HG03175 (cell line): Measurements from ENCODE around the gene ZBTB16.

Experiments
- ATAC-seq: cut with Tn5 transposase; IDR thresholded peaks from one replicate; pipeline ENCODE4 v1.9.1; 2021; ENCODE audit warnings: mild to moderate bottlenecking, moderate library complexity; ENCODE audit not compliant: unreplicated experiment

The ZBTB16 gene

GRCh38 chr11:114147375-114148012 lies 88.0 kb downstream of the ZBTB16 start:
- no peak for ATAC-seq

GRCh38 chr11:114148013-114148382 lies 88.5 kb downstream of the ZBTB16 start:
- no peak for ATAC-seq

GRCh38 chr11:114149689-114150407 lies 90.3 kb downstream of the ZBTB16 start:
- no peak for ATAC-seq

- no peak for ATAC-seq
Observed at GRCh38 chr11:114150671-114151070, 91.2 kb downstream of the ZBTB16 start.

GRCh38 chr11:114151631-114152030 lies 92.1 kb downstream of the ZBTB16 start:
- no peak for ATAC-seq

- no peak for ATAC-seq
Observed at GRCh38 chr11:114152162-114152561, 92.7 kb downstream of the ZBTB16 start.

- no peak for ATAC-seq
Observed at GRCh38 chr11:114152785-114153184, 93.3 kb downstream of the ZBTB16 start.

- ATAC-seq = no peak
Observed at GRCh38 chr11:114153224-114153623, 93.7 kb downstream of the ZBTB16 start.

- no peak for ATAC-seq
Observed at GRCh38 chr11:114154271-114155047, 94.9 kb downstream of the ZBTB16 start.

- no peak for ATAC-seq
Observed at GRCh38 chr11:114155116-114155515, 95.6 kb downstream of the ZBTB16 start.

GRCh38 chr11:114156131-114156581 lies 96.6 kb downstream of the ZBTB16 start:
- no peak for ATAC-seq

GRCh38 chr11:114156782-114157181 lies 97.3 kb downstream of the ZBTB16 start:
- no peak for ATAC-seq

- ATAC-seq = no peak
Observed at GRCh38 chr11:114157476-114158050, 98.1 kb downstream of the ZBTB16 start.

- no peak for ATAC-seq
Observed at GRCh38 chr11:114158421-114158820, 98.9 kb downstream of the ZBTB16 start.

- no peak for ATAC-seq
Observed at GRCh38 chr11:114158886-114159285, 99.4 kb downstream of the ZBTB16 start.

- ATAC-seq = no peak
Observed at GRCh38 chr11:114159320-114159719, 99.8 kb downstream of the ZBTB16 start.

- peak; percentile 65 for ATAC-seq
Observed at GRCh38 chr11:114159802-114160632, 100.5 kb downstream of the ZBTB16 start.

- ATAC-seq = no peak
Observed at GRCh38 chr11:114160894-114161293, 101.4 kb downstream of the ZBTB16 start.

GRCh38 chr11:114161486-114162250 lies 102.2 kb downstream of the ZBTB16 start:
- ATAC-seq = no peak

GRCh38 chr11:114162719-114163123 lies 103.2 kb downstream of the ZBTB16 start:
- no peak for ATAC-seq
